Measurements from ENCODE around the gene LMO7.

The LMO7 gene

DNA sequence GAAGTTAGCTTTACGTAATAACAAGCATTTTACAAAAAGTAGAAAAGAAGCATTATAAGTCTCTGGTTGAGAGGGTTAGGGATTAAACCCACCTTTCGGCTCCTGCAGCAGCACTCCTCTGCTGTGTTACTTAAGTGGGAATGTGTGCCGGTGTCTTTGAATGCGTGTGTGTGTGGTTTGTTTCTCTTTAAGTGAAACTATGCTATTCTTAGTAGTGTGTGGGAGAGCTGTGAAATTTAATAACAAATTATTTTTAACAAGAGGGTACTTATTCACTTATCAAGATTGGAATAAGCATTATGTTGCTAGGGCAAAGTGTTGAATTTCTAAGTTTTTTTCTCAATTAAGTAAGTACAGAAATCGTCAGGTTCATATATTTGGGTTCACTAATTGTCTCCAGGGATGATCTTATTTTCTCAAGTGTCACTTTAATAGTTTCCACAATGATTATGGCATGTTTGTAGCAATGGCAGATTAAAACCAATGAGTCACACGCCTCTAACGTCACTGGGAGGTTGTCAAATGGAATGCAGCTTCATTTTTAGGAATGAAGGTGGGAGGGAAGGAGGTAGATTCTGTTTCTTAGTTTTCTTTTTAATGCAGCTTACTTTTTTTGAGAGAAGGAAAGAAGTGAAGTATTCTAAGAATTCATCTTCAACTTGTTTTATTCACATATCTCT is 151.3 kb downstream of the LMO7 start:
- Histone ChIP-seq H3K14ac (ENCODE audit: low read length) (no peak overlapping the region), H2BK120ac (ENCODE audit: insufficient read depth, low read length, poor library complexity) (no peak overlapping the region)

GRCh38 chr13:75788481-75788981 is 152.4 kb downstream of the LMO7 start:
- Histone ChIP-seq H3K27ac (ENCODE audit: low read depth, low read length) (no peak overlapping the region), H3K27me3 (ENCODE audit: insufficient read depth, low read length) (no peaks in the 10 kb centered on the region), H3K9ac (ENCODE audit: low read length) (no peak overlapping the region), H3K4ac (ENCODE audit: low read depth, low read length) (no peak overlapping the region), H3K4me3 (ENCODE audit: low read depth, low read length) (no peak overlapping the region), H3K14ac (ENCODE audit: low read length) (no peak overlapping the region), H3K4me2 (ENCODE audit: low read length) (no peak overlapping the region), H3K79me1 (ENCODE audit: low read length) (peaks cover 2% of the 10 kb centered on the region), H2AK5ac (ENCODE audit: low read length) (no peak overlapping the region), H3K79me2 (ENCODE audit: control insufficient read depth, insufficient read depth, low read length, poor library complexity) (no peaks in the 10 kb centered on the region), H2BK12ac (ENCODE audit: low read length) (no peak overlapping the region), H4K8ac (ENCODE audit: low read depth, low read length) (no peak overlapping the region), H3K4me1 (ENCODE audit: control insufficient read depth in 1 of 2, insufficient read depth in 2 of 2, low read length in 2 of 2) (peaks cover 2 to 14% of the 10 kb centered on the region in 2 experiments), H3K18ac (ENCODE audit: low read length) (no peak overlapping the region), H4K91ac (ENCODE audit: low read depth, low read length) (no peak overlapping the region), H2BK5ac (ENCODE audit: low read depth, low read length, poor library complexity) (no peak overlapping the region), H2AFZ (ENCODE audit: insufficient read depth, low read length, poor library complexity) (no peak overlapping the region), H2BK120ac (ENCODE audit: insufficient read depth, low read length, poor library complexity) (no peak overlapping the region), H3K36me3 (ENCODE audit: control insufficient read depth in 1 of 2, insufficient read depth in 2 of 2, low read length in 2 of 2) (no peaks in the 10 kb centered on the region), H4K12ac (ENCODE audit: low read depth, low read length) (no peak overlapping the region), H3K23ac (ENCODE audit: low read length) (no peak overlapping the region), H3K9me3 (ENCODE audit: insufficient read depth, low read depth, low read length) (no peaks in the 10 kb centered on the region)
- no CpG with 5 or more reads among the region's 3 CpGs for WGBS (ENCODE audit: extremely low coverage, insufficient coverage, insufficient read length)
- DNase-seq: peak; percentile 6 to 71

More for the DNA sequence above, 151.3 kb downstream of the LMO7 start:
- no peak overlapping the region for H4K91ac ChIP-seq (ENCODE audit: low read depth, low read length)
- no peaks in the 10 kb centered on the region for H3K27me3 ChIP-seq (ENCODE audit: insufficient read depth, low read length)
- H2AFZ ChIP-seq (ENCODE audit: insufficient read depth, low read length, poor library complexity): no peak overlapping the region
- H2BK12ac ChIP-seq (ENCODE audit: low read length): no peak overlapping the region
- WGBS (ENCODE audit: extremely low coverage, insufficient coverage, insufficient read length): no CpG with 5 or more reads among the region's 7 CpGs
- H3K27ac ChIP-seq (ENCODE audit: low read depth, low read length): no peak overlapping the region
- no peak overlapping the region for H3K4me3 ChIP-seq (ENCODE audit: low read depth, low read length)
- no peaks in the 10 kb centered on the region for H3K79me2 ChIP-seq (ENCODE audit: control insufficient read depth, insufficient read depth, low read length, poor library complexity)
- no peak overlapping the region for H2AK5ac ChIP-seq (ENCODE audit: low read length)
- no peak overlapping the region for H3K23ac ChIP-seq (ENCODE audit: low read length)
- H4K8ac ChIP-seq (ENCODE audit: low read depth, low read length): no peak overlapping the region
- no peak overlapping the region for H2BK5ac ChIP-seq (ENCODE audit: low read depth, low read length, poor library complexity)
- H3K9me3 ChIP-seq (ENCODE audit: insufficient read depth, low read depth, low read length): no peaks in the 10 kb centered on the region
- H3K36me3 ChIP-seq (ENCODE audit: control insufficient read depth in 1 of 2, insufficient read depth in 2 of 2, low read length in 2 of 2): peaks cover 0 to 2% of the 10 kb centered on the region in 2 experiments
- peak in 1 of 2 donors; percentile 64 for DNase-seq
- no peak overlapping the region for H3K9ac ChIP-seq (ENCODE audit: low read length)
- no peak overlapping the region for H3K4me2 ChIP-seq (ENCODE audit: low read length)
- H3K18ac ChIP-seq (ENCODE audit: low read length): no peak overlapping the region
- H3K4me1 ChIP-seq (ENCODE audit: control insufficient read depth in 1 of 2, insufficient read depth in 2 of 2, low read length in 2 of 2): peaks cover 2 to 11% of the 10 kb centered on the region in 2 experiments
- H3K79me1 ChIP-seq (ENCODE audit: low read length): no peaks in the 10 kb centered on the region
- H4K12ac ChIP-seq (ENCODE audit: low read depth, low read length): no peak overlapping the region
- H3K4ac ChIP-seq (ENCODE audit: low read depth, low read length): no peak overlapping the region

- Histone ChIP-seq H3K79me1 (ENCODE audit: low read length) (peaks cover 2% of the 10 kb centered on the region), H4K12ac (ENCODE audit: low read depth, low read length) (no peak overlapping the region), H3K4me2 (ENCODE audit: low read length) (no peak overlapping the region), H2BK120ac (ENCODE audit: insufficient read depth, low read length, poor library complexity) (no peak overlapping the region), H3K9ac (ENCODE audit: low read length) (no peak overlapping the region), H3K18ac (ENCODE audit: low read length) (no peak overlapping the region), H4K8ac (ENCODE audit: low read depth, low read length) (no peak overlapping the region), H2AK5ac (ENCODE audit: low read length) (no peak overlapping the region), H3K4me3 (ENCODE audit: low read depth, low read length) (no peak overlapping the region), H4K91ac (ENCODE audit: low read depth, low read length) (no peak overlapping the region), H3K36me3 (ENCODE audit: control insufficient read depth in 1 of 2, insufficient read depth in 2 of 2, low read length in 2 of 2) (no peaks in the 10 kb centered on the region), H3K4me1 (ENCODE audit: control insufficient read depth in 1 of 2, insufficient read depth in 2 of 2, low read length in 2 of 2) (peaks cover 2 to 14% of the 10 kb centered on the region in 2 experiments), H2BK12ac (ENCODE audit: low read length) (no peak overlapping the region), H3K27me3 (ENCODE audit: insufficient read depth, low read length) (no peaks in the 10 kb centered on the region), H3K27ac (ENCODE audit: low read depth, low read length) (no peak overlapping the region), H2BK5ac (ENCODE audit: low read depth, low read length, poor library complexity) (no peak overlapping the region), H3K9me3 (ENCODE audit: insufficient read depth, low read depth, low read length) (no peaks in the 10 kb centered on the region), H3K14ac (ENCODE audit: low read length) (no peak overlapping the region), H2AFZ (ENCODE audit: insufficient read depth, low read length, poor library complexity) (no peak overlapping the region), H3K23ac (ENCODE audit: low read length) (no peak overlapping the region), H3K79me2 (ENCODE audit: control insufficient read depth, insufficient read depth, low read length, poor library complexity) (no peaks in the 10 kb centered on the region), H3K4ac (ENCODE audit: low read depth, low read length) (no peak overlapping the region)
- no peak for DNase-seq
- no CpG with 5 or more reads among the region's 9 CpGs for WGBS (ENCODE audit: extremely low coverage, insufficient coverage, insufficient read length)
Observed at GRCh38 chr13:75789451-75790197, 153.5 kb downstream of the LMO7 start.

GRCh38 chr13:75790198-75790970 is 154.3 kb downstream of the LMO7 start:
- Histone ChIP-seq H3K9me3 (ENCODE audit: insufficient read depth, low read depth, low read length) (no peaks in the 10 kb centered on the region), H4K12ac (ENCODE audit: low read depth, low read length) (no peak overlapping the region), H3K79me2 (ENCODE audit: control insufficient read depth, insufficient read depth, low read length, poor library complexity) (no peaks in the 10 kb centered on the region), H3K27me3 (ENCODE audit: insufficient read depth, low read length) (no peaks in the 10 kb centered on the region), H3K18ac (ENCODE audit: low read length) (no peak overlapping the region), H2AFZ (ENCODE audit: insufficient read depth, low read length, poor library complexity) (no peak overlapping the region), H4K91ac (ENCODE audit: low read depth, low read length) (no peak overlapping the region), H3K27ac (ENCODE audit: low read depth, low read length) (no peak overlapping the region), H3K4me3 (ENCODE audit: low read depth, low read length) (no peak overlapping the region), H2BK12ac (ENCODE audit: low read length) (no peak overlapping the region), H3K14ac (ENCODE audit: low read length) (no peak overlapping the region), H2AK5ac (ENCODE audit: low read length) (no peak overlapping the region), H3K4ac (ENCODE audit: low read depth, low read length) (no peak overlapping the region), H3K4me2 (ENCODE audit: low read length) (no peak overlapping the region), H4K8ac (ENCODE audit: low read depth, low read length) (no peak overlapping the region), H3K23ac (ENCODE audit: low read length) (no peak overlapping the region), H3K4me1 (ENCODE audit: control insufficient read depth in 1 of 2, insufficient read depth in 2 of 2, low read length in 2 of 2) (peaks cover 2 to 14% of the 10 kb centered on the region in 2 experiments), H2BK5ac (ENCODE audit: low read depth, low read length, poor library complexity) (no peak overlapping the region), H2BK120ac (ENCODE audit: insufficient read depth, low read length, poor library complexity) (no peak overlapping the region), H3K9ac (ENCODE audit: low read length) (no peak overlapping the region), H3K36me3 (ENCODE audit: control insufficient read depth in 1 of 2, insufficient read depth in 2 of 2, low read length in 2 of 2) (no peaks in the 10 kb centered on the region), H3K79me1 (ENCODE audit: low read length) (peaks cover 2% of the 10 kb centered on the region)
- no CpG with 5 or more reads among the region's 4 CpGs for WGBS (ENCODE audit: extremely low coverage, insufficient coverage, insufficient read length)
- DNase-seq: no peak

Measured in trophoblast cell (in vitro differentiated cells and primary cell).